Measurements from ENCODE around the gene AP3M1. TPM values are rescaled to one million over a fixed set of nuclear protein-coding genes. Genes with fewer than 3 reads are reported as not detected.
"Not testable (repeated sequence)": the region's sequence is repeated elsewhere in the genome, so short reads cannot be mapped to it uniquely, and the experiment has no call there.

The AP3M1 gene
- total RNA-seq, 1 donor from 2014 or later = 27.6 TPM

- ATAC-seq (ENCODE audit: poor library complexity) (no peak), DNase-seq (no peak)
- intact Hi-C loops (cut with DNase I) = no loop called here
Measured at GRCh38 chr10:74164716-74165529, 14.3 kb upstream of the AP3M1 start.

GRCh38 chr10:74163319-74164068 lies 12.9 kb upstream of the AP3M1 start:
- intact Hi-C loops (cut with DNase I) = no loop called here
- no peak for ATAC-seq (ENCODE audit: poor library complexity)
- no peak for DNase-seq

- DNase-seq (no peak), ATAC-seq (ENCODE audit: poor library complexity) (no peak)
- intact Hi-C loops (cut with DNase I) = no loop called here
Measured at GRCh38 chr10:74160013-74160412, 9.4 kb upstream of the AP3M1 start.

GRCh38 chr10:74156919-74157289 lies 6.3 kb upstream of the AP3M1 start:
- DNase-seq (peak; percentile 69), ATAC-seq (ENCODE audit: poor library complexity) (peak; percentile 80)
- intact Hi-C loops (cut with DNase I) = no loop called here

GRCh38 chr10:74153676-74154075 lies 3.0 kb upstream of the AP3M1 start:
- intact Hi-C loops (cut with DNase I) = no loop called here
- DNase-seq (no peak), ATAC-seq (ENCODE audit: poor library complexity) (no peak)

- ATAC-seq (ENCODE audit: poor library complexity) = no peak
- intact Hi-C loops (cut with DNase I) = no loop called here
- no peak for DNase-seq
Measured at GRCh38 chr10:74153123-74153522, 2.5 kb upstream of the AP3M1 start.

- DNase-seq (no peak), ATAC-seq (ENCODE audit: poor library complexity) (no peak)
- intact Hi-C loops (cut with DNase I) = no loop called here
Measured at GRCh38 chr10:74151879-74152722, 1.5 kb upstream of the AP3M1 start.

- intact Hi-C loops (cut with DNase I) = no loop called here
- peak; percentile 100 for DNase-seq
- peak; percentile 96 for ATAC-seq (ENCODE audit: poor library complexity)
Measured at GRCh38 chr10:74150990-74151878, 606 bp upstream of the AP3M1 start, which contains the start of gene ADK. Gene ADK, plus strand, starts transcription at chr10:74151221. Its CDS starts 58 bp downstream, at chr10:74151279.

GRCh38 chr10:74146980-74147379 lies 3.6 kb downstream of the AP3M1 start:
- intact Hi-C loops (cut with DNase I); DNase-seq; ATAC-seq (ENCODE audit: poor library complexity): not testable (repeated sequence)

- intact Hi-C loops (cut with DNase I) = no loop called here
- DNase-seq (no peak), ATAC-seq (ENCODE audit: poor library complexity) (peak; percentile 39)
Measured at GRCh38 chr10:74145133-74145532, 5.5 kb downstream of the AP3M1 start.

- ATAC-seq (ENCODE audit: poor library complexity) = no peak
- intact Hi-C loops (cut with DNase I) = no loop called here
Measured at GRCh38 chr10:74140553-74140952, 10.1 kb downstream of the AP3M1 start.

GRCh38 chr10:74139981-74140380 lies 10.6 kb downstream of the AP3M1 start:
- intact Hi-C loops (cut with DNase I) = no loop called here
- ATAC-seq (ENCODE audit: poor library complexity) (no peak), DNase-seq (no peak)

More at GRCh38 chr10:74140553-74140952, 10.1 kb downstream of the AP3M1 start:
- no peak for DNase-seq

- DNase-seq; intact Hi-C loops (cut with DNase I); ATAC-seq (ENCODE audit: poor library complexity): not testable (repeated sequence)
Measured at GRCh38 chr10:74138596-74138995, 12.0 kb downstream of the AP3M1 start.

GRCh38 chr10:74137992-74138391 lies 12.6 kb downstream of the AP3M1 start:
- DNase-seq = no peak
- ATAC-seq (ENCODE audit: poor library complexity) = no peak
- intact Hi-C loops (cut with DNase I) = no loop called here

- DNase-seq (no peak), ATAC-seq (ENCODE audit: poor library complexity) (no peak)
- intact Hi-C loops (cut with DNase I) = no loop called here
Measured at GRCh38 chr10:74135452-74135851, 15.2 kb downstream of the AP3M1 start.

- ATAC-seq (ENCODE audit: poor library complexity) (no peak), DNase-seq (no peak)
- intact Hi-C loops (cut with DNase I) = no loop called here
Measured at GRCh38 chr10:74133923-74134820, 16.5 kb downstream of the AP3M1 start.

GRCh38 chr10:74123081-74123480 lies 27.5 kb downstream of the AP3M1 start:
- no peak for ATAC-seq (ENCODE audit: poor library complexity)
- DNase-seq = no peak
- intact Hi-C loops (cut with DNase I) = no loop called here
